ENCODE data around the gene ADGRA3. TPM values are rescaled to one million over a fixed set of nuclear protein-coding genes. Genes with fewer than 3 reads are reported as not detected.

Gene ADGRA3
- total RNA-seq: 10 to 100 TPM; 19.6 to 58.2 (median 35.1) TPM

- Histone ChIP-seq H3K4me1 (peaks cover 0 to 8% (median 0%) of the 10 kb centered on the region in 4 donors), H3K36me3 (no peaks in the 10 kb centered on the region), H3K4me3 (peak within 1 kb of the TSS; percentile 35 to 73 (median 52)), H3K27ac (peak within 1 kb of the TSS in 3 of 4 donors; percentile 55 to 91 (median 82)), H3K9me3 (no peaks in the 10 kb centered on the region), H3K27me3 (no peaks in the 10 kb centered on the region)
- TF ChIP-seq POLR2A (IDR thresholded peaks at IDR 0.05) (no peak), CTCF (IDR thresholded peaks at IDR 0.05) (no peak)
- peak in 2 of 3 donors; percentile 73 to 88 for DNase-seq
These were observed at the start of gene ADGRA3 for GRCh38 chr4:22515888-22516541. Gene ADGRA3, minus strand, starts transcription at chr4:22516066. Its CDS starts 282 bp downstream, at chr4:22515784.

- Histone ChIP-seq H3K4me3 (no peak overlapping the region), H3K9me3 (no peaks in the 10 kb centered on the region), H3K36me3 (no peaks in the 10 kb centered on the region), H3K4me1 (no peaks in the 10 kb centered on the region), H3K27me3 (no peaks in the 10 kb centered on the region), H3K27ac (no peak overlapping the region)
- TF ChIP-seq CTCF (IDR thresholded peaks at IDR 0.05) (no peak), POLR2A (IDR thresholded peaks at IDR 0.05) (no peak)
- peak in 2 of 3 donors; percentile 46 to 58 for DNase-seq
These were observed 40.6 kb upstream of the ADGRA3 start for GRCh38 chr4:22556495-22556894.

GRCh38 chr4:22554670-22555069 is 38.8 kb upstream of the ADGRA3 start:
- no peaks in the 10 kb centered on the region for H3K36me3 ChIP-seq
- no peaks in the 10 kb centered on the region for H3K27me3 ChIP-seq
- TF ChIP-seq CTCF (IDR thresholded peaks at IDR 0.05): no peak
- no peak for TF ChIP-seq POLR2A (IDR thresholded peaks at IDR 0.05)
- DNase-seq: no peak
- H3K4me1 ChIP-seq: no peaks in the 10 kb centered on the region
- no peak overlapping the region for H3K27ac ChIP-seq
- no peaks in the 10 kb centered on the region for H3K9me3 ChIP-seq
- H3K4me3 ChIP-seq: no peak overlapping the region

- no peak overlapping the region for H3K4me3 ChIP-seq
- no peak for DNase-seq
These were observed 37.7 kb upstream of the ADGRA3 start for GRCh38 chr4:22553560-22553959.

GRCh38 chr4:22552812-22553211 is 36.9 kb upstream of the ADGRA3 start:
- Histone ChIP-seq H3K4me1 (no peaks in the 10 kb centered on the region), H3K27me3 (no peaks in the 10 kb centered on the region), H3K27ac (no peak overlapping the region), H3K36me3 (no peaks in the 10 kb centered on the region), H3K4me3 (no peak overlapping the region), H3K9me3 (no peaks in the 10 kb centered on the region)
- DNase-seq: no peak
- no peak for TF ChIP-seq POLR2A (IDR thresholded peaks at IDR 0.05)
- TF ChIP-seq CTCF (IDR thresholded peaks at IDR 0.05): no peak

More at GRCh38 chr4:22553560-22553959, 37.7 kb upstream of the ADGRA3 start:
- Histone ChIP-seq H3K9me3 (no peaks in the 10 kb centered on the region), H3K27me3 (no peaks in the 10 kb centered on the region), H3K27ac (no peak overlapping the region), H3K36me3 (no peaks in the 10 kb centered on the region), H3K4me1 (no peaks in the 10 kb centered on the region)
- TF ChIP-seq CTCF (IDR thresholded peaks at IDR 0.05): no peak
- TF ChIP-seq POLR2A (IDR thresholded peaks at IDR 0.05): no peak
